ENCODE results near the gene SECISBP2L.
"Not testable (repeated sequence)": the region's sequence is repeated elsewhere in the genome, so short reads cannot be mapped to it uniquely, and the experiment has no call there.

Gene SECISBP2L

GRCh38 chr15:48975472-48976419 is 70.5 kb downstream of the SECISBP2L start:
- DNase-seq (ENCODE audit: low read depth), result peak; percentile 39
- peak overlapping the region; percentile 62 for H3K4me3 ChIP-seq (ENCODE audit: low read length)
- TF ChIP-seq, protein P1, sequence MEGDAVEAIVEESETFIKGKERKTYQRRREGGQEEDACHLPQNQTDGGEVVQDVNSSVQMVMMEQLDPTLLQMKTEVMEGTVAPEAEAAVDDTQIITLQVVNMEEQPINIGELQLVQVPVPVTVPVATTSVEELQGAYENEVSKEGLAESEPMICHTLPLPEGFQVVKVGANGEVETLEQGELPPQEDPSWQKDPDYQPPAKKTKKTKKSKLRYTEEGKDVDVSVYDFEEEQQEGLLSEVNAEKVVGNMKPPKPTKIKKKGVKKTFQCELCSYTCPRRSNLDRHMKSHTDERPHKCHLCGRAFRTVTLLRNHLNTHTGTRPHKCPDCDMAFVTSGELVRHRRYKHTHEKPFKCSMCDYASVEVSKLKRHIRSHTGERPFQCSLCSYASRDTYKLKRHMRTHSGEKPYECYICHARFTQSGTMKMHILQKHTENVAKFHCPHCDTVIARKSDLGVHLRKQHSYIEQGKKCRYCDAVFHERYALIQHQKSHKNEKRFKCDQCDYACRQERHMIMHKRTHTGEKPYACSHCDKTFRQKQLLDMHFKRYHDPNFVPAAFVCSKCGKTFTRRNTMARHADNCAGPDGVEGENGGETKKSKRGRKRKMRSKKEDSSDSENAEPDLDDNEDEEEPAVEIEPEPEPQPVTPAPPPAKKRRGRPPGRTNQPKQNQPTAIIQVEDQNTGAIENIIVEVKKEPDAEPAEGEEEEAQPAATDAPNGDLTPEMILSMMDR (conservative IDR thresholded peaks at IDR 0.05; ENCODE audit: low read depth, low read length), result peak; percentile 60

DNA sequence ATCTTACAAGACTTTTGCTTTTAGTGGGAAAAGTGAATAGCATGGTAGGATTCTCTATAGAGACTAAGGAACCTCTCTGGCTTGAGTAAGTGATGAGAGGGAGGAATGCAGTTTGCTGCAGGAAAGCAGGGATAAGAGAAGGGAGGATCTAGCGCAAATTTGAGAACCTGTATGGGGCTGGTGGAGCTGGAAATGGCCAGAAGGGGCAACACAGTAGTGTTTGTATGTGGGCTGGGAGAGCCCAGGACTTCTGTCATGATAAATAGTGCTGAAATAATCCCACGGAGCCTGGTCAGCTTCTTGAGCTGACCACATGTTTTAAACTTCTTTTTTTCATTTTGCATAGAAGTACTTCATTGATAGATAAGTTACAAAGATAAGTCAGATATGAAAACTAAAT is 71.4 kb downstream of the SECISBP2L start:
- TF ChIP-seq, protein P1 (conservative IDR thresholded peaks at IDR 0.05; ENCODE audit: low read depth, low read length), result no peak
- DNase-seq (ENCODE audit: low read depth), result no peak

DNA sequence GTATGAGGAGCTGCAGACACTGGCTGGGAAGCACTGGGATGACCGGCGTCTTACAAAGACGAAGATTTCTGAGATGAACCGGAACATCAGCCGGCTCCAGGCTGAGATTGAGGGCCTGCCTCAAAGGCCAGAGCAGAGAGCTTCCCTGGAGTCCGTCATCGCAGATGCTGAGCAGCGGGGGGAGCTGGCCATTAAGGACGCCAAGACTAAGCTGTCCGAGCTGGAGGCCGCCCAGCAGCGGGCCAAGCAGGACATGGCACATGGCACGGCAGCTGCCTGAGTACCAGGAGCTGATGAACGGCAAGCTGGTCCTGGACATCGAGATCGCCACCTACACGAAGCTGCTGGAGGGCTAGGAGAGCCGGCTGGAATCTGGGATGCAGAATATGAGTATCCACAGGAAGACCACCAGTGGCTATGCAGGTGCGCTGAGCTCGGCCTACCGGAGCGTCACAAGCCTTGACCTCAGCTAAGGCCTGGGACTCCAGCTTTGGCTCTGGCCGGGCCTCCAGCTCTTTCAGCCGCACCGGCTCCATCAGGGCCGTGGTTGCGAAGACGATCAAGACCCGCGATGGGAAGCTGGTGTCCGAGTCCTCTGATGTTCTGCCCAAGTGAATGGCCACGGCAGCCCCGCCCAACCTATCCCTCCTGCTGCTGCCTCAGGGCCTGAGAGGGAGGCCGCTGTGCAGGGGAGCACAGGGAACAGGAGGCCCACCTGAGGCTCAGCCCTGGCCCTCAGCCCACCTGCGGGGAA is 73.3 kb downstream of the SECISBP2L start:
- TF ChIP-seq, protein P1 (conservative IDR thresholded peaks at IDR 0.05; ENCODE audit: low read depth, low read length), result no peak
- no peak for DNase-seq (ENCODE audit: low read depth)
- no peak overlapping the region for H3K4me3 ChIP-seq (ENCODE audit: low read length)

More for the DNA sequence above, 71.4 kb downstream of the SECISBP2L start:
- H3K4me3 ChIP-seq (ENCODE audit: low read length), result no peak overlapping the region

GRCh38 chr15:48970926-48971325 is 75.3 kb downstream of the SECISBP2L start:
- not testable (repeated sequence) for H3K4me3 ChIP-seq (ENCODE audit: low read length); DNase-seq (ENCODE audit: low read depth)

- TF ChIP-seq, protein P1 (conservative IDR thresholded peaks at IDR 0.05; ENCODE audit: low read depth, low read length), result no peak
- DNase-seq (ENCODE audit: low read depth), result no peak
- H3K4me3 ChIP-seq (ENCODE audit: low read length), result no peak overlapping the region
Measured at GRCh38 chr15:48968066-48968465, 78.2 kb downstream of the SECISBP2L start.

- TF ChIP-seq, protein P1 (conservative IDR thresholded peaks at IDR 0.05; ENCODE audit: low read depth, low read length), result no peak
- H3K4me3 ChIP-seq (ENCODE audit: low read length), result no peak overlapping the region
- no peak for DNase-seq (ENCODE audit: low read depth)
Measured at GRCh38 chr15:48967336-48967735, 78.9 kb downstream of the SECISBP2L start.

DNA sequence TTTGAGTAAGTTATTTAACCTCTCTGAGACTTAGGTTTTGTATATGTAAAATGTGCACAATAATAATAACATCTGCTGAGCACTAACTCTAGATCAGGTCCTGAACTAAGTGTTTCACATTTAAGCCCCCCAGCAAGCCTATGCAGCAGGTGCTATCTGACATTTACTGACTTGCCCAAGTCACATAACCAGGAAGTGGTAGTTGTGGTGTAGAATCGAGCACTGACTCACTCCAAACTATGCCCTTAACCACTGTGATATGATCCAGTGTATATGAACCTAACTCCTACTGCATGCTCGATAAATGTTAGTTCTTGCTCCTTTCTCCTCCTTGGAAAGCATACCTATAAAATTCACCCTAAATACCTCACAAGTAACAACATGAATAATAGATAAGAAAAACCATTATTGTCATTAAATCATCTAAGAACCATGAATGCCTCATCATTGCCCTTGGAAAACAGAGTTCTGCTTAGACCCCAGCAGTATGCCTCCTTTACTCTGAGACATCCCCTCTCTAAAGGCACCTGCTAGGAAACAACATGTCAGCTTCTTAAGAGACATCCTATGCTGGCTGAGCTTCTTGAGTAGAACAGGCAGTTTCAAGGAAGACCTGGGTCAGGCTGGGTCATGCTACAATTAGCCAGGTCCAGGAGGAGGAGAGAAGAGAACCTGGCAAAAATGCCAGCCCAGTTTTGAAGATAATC is 79.5 kb downstream of the SECISBP2L start:
- H3K4me3 ChIP-seq (ENCODE audit: low read length), result no peak overlapping the region
- DNase-seq (ENCODE audit: low read depth), result no peak

More for the DNA sequence above, 79.5 kb downstream of the SECISBP2L start:
- TF ChIP-seq, protein P1 (conservative IDR thresholded peaks at IDR 0.05; ENCODE audit: low read depth, low read length), result no peak

Measured in retinal pigment epithelial cell (primary cell).